Small intestine (tissue), 7 donors: Measurements from ENCODE around the gene PLEKHG3. TPM values are rescaled to one million over a fixed set of nuclear protein-coding genes. Genes with fewer than 3 reads are reported as not detected.

ENCODE experiments used
- DNase-seq, 2 donors: peaks; one replicate each; pipeline versions ENCODE4 v3.0.0 to v3.0.0-alpha.2; 2013
- FAIRE-seq: peaks from 2 replicates; lab custom pipeline; 2012; peaks lifted over from hg19 to GRCh38; lab: Jason Lieb, UNC
- H3K27ac ChIP-seq, 3 donors: one replicate each; pipeline ENCODE4 v1.5.1; 2013; ENCODE audit warnings: low read length in 2 of 3, mild to moderate bottlenecking in 2 of 3, control low read depth in 1 of 3, inconsistent platforms in 1 of 3, low read depth in 1 of 3, moderate library complexity in 1 of 3
- H3K27me3 ChIP-seq, 3 donors: one replicate each; pipeline ENCODE4 v1.6.1; 2013; ENCODE audit warnings: low read length in 3 of 3, inconsistent platforms in 1 of 3; ENCODE audit not compliant: control insufficient read depth in 3 of 3, insufficient read depth in 3 of 3
- H3K36me3 ChIP-seq, 3 donors: one replicate each; pipeline ENCODE4 v1.6.1; 2013; ENCODE audit warnings: low read length in 3 of 3, inconsistent platforms in 1 of 3, low read depth in 1 of 3, mild to moderate bottlenecking in 1 of 3, moderate library complexity in 1 of 3; ENCODE audit not compliant: control insufficient read depth in 3 of 3, insufficient read depth in 2 of 3
- H3K4me1 ChIP-seq, 3 donors: one replicate each; pipeline ENCODE4 v1.6.1; 2013; ENCODE audit warnings: low read length in 2 of 3, inconsistent platforms in 1 of 3, low read depth in 1 of 3, mild to moderate bottlenecking in 1 of 3, moderate library complexity in 1 of 3; ENCODE audit not compliant: control insufficient read depth in 3 of 3, insufficient read depth in 2 of 3
- H3K4me3 ChIP-seq, 3 donors: one replicate each; pipeline ENCODE4 v1.5.1; 2013; ENCODE audit warnings: low read length in 3 of 3, control low read depth in 1 of 3, inconsistent platforms in 1 of 3, low read depth in 1 of 3, mild to moderate bottlenecking in 1 of 3, moderate library complexity in 1 of 3
- H3K9me3 ChIP-seq, 2 donors: one replicate each; pipeline ENCODE4 v1.6.1; 2013; ENCODE audit warnings: low read depth in 1 of 2, low read length in 1 of 2; ENCODE audit not compliant: control insufficient read depth in 2 of 2, insufficient read depth in 1 of 2
- WGBS, 3 donors: extraction: QIAGEN DNeasy Blood & Tissue Kit; methylation state at CpG; one replicate each; pipeline ENCODE4 v1.1.7; 2013; 5-methylcytosine and 5-hydroxymethylcytosine counted together
- polyA plus RNA-seq, 4 donors: library from polyadenylated mRNA; stranded (reverse) in 3 of 4; unstranded in 1 of 4; fragments of 200-250 nt in 3 of 4; fragments of 120-200 nt in 1 of 4; gene quantifications; one replicate each; pipeline versions ENCODE4 v1.2.1 to v1.2.3, GENCODE V29; 2013
- donor health status: healthy with polysubstance abuse.
- donor health status: control.
- donor health status: control.
- donor health status: Bipolar disorder and iron deficiency.
- donor health status: healthy.

PLEKHG3 gene
- polyA plus RNA-seq, 4 donors = 12.7 to 47.0 (median 17.1) TPM

DNA sequence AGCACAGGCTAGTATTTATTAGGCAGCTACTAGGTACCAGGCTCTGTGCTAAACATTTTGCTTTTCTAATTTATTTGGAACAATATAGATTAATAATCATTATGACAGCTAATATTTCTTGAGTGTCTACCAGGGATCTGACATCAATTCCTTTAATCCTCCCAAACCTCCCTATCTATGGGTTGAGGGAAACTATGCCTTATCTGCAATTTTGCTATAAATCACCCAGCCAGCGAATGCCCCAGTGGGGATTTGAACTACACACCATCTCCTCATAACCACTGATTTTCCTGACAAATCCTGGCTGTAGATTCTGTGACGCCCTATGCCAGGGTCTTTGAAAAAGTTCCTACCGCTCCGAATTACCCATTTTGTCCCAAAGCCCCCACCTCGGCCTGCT is 21.4 kb upstream of the PLEKHG3 start:
- Histone ChIP-seq H3K36me3 (no peaks in the 10 kb centered on the region), H3K27ac (peak overlapping the region in 1 of 3 donors; percentile 46), H3K4me3 (no peak overlapping the region), H3K4me1 (peaks cover 0 to 25% (median 4%) of the 10 kb centered on the region in 3 donors), H3K27me3 (no peaks in the 10 kb centered on the region), H3K9me3 (no peaks in the 10 kb centered on the region)
- FAIRE-seq = no peak
- no peak for DNase-seq
- WGBS, 3 donors = 86 to 99% (median 98%) methylated on average over 5 of the region's 5 CpGs

DNA sequence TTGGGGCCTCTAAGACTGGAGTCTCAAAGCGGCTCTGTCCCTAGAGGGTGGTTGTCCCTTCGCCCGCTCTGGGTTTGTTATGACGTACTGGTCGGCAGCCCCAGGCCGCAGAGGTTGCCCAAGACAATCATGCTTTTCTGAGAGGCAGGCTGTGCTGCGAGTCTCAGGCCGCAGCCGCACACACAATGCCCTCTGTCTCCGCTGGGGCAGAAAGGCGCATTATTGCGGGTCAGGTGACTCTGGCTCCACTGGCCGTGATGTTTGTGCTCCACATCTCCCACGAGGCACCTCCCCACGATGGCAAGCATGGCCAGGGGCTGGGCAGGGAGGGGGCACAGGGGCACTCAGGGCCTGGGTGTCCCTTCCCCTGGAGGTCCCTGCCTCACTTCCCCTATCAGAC is 21.0 kb upstream of the PLEKHG3 start:
- FAIRE-seq (no peak), DNase-seq (no peak)
- no peaks in the 10 kb centered on the region for H3K36me3 ChIP-seq
- no peak overlapping the region for H3K4me3 ChIP-seq
- H3K27me3 ChIP-seq = peaks cover 0 to under 1% (median 0%) of the 10 kb centered on the region in 3 donors
- peaks cover 0 to 29% (median 4%) of the 10 kb centered on the region in 3 donors for H3K4me1 ChIP-seq
- no peaks in the 10 kb centered on the region for H3K9me3 ChIP-seq
- peak overlapping the region in 1 of 3 donors; percentile 23 for H3K27ac ChIP-seq
- 87 to 97% (median 96%) methylated on average over 14 to 15 of the region's 15 CpGs for WGBS, 3 donors

- no peaks in the 10 kb centered on the region for H3K36me3 ChIP-seq
- peaks cover 0 to 2% (median 0%) of the 10 kb centered on the region in 3 donors for H3K27me3 ChIP-seq
- H3K27ac ChIP-seq = no peak overlapping the region
- FAIRE-seq (no peak), DNase-seq (peak in 1 of 2 donors; percentile 46)
- 77 to 80% (median 77%) methylated on average over 6 of the region's 6 CpGs for WGBS, 3 donors
- no peak overlapping the region for H3K4me3 ChIP-seq
- peaks cover 0 to 38% (median 6%) of the 10 kb centered on the region in 3 donors for H3K4me1 ChIP-seq
- H3K9me3 ChIP-seq = no peaks in the 10 kb centered on the region
Measured at GRCh38 chr14:64684091-64684490, 20.1 kb upstream of the PLEKHG3 start.

GRCh38 chr14:64685371-64686281 is 18.6 kb upstream of the PLEKHG3 start:
- Histone ChIP-seq H3K4me3 (no peak overlapping the region), H3K9me3 (no peaks in the 10 kb centered on the region), H3K4me1 (peaks cover 0 to 36% (median 6%) of the 10 kb centered on the region in 3 donors), H3K27me3 (peaks cover 0 to 2% (median 0%) of the 10 kb centered on the region in 3 donors), H3K36me3 (no peaks in the 10 kb centered on the region), H3K27ac (no peak overlapping the region)
- DNase-seq (no peak), FAIRE-seq (no peak)
- WGBS, 3 donors = 75 to 87% (median 85%) methylated on average over 10 of the region's 10 CpGs

- no peak overlapping the region for H3K4me3 ChIP-seq
- H3K36me3 ChIP-seq = no peaks in the 10 kb centered on the region
- no peak overlapping the region for H3K27ac ChIP-seq
- WGBS, 3 donors = 79 to 81% (median 80%) methylated on average over 7 of the region's 7 CpGs
- no peak for FAIRE-seq
- DNase-seq = no peak
- peaks cover 0 to 36% (median 6%) of the 10 kb centered on the region in 3 donors for H3K4me1 ChIP-seq
- no peaks in the 10 kb centered on the region for H3K9me3 ChIP-seq
- peaks cover 0 to 2% (median 0%) of the 10 kb centered on the region in 3 donors for H3K27me3 ChIP-seq
Measured at GRCh38 chr14:64686282-64686615, 18.0 kb upstream of the PLEKHG3 start.

DNA sequence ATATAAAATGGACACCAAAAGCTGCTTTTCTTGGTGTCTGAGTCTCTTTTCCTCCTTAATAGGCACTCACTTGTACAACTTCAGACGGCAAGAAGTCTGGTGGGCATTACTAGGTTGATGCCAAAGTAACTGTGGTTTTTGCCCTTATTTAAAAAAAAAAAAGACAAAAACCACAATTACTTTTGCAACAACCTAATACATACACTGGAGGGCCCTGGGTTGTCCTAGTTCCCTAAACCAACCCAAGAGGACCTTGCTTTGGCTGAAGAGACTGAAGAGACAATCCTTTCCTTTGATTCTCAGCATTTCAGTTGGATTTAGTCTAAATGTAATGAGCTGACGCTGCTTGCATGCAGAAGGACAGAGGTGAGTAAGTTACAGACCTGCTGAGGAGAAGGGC is 16.2 kb upstream of the PLEKHG3 start:
- peaks cover 0 to 27% (median 2%) of the 10 kb centered on the region in 3 donors for H3K4me1 ChIP-seq
- DNase-seq (no peak), FAIRE-seq (no peak)
- H3K4me3 ChIP-seq = no peak overlapping the region
- no peak overlapping the region for H3K27ac ChIP-seq
- 63 to 83% (median 75%) methylated on average over 2 of the region's 2 CpGs for WGBS, 3 donors
- peaks cover 0 to 2% (median 0%) of the 10 kb centered on the region in 3 donors for H3K27me3 ChIP-seq
- no peaks in the 10 kb centered on the region for H3K36me3 ChIP-seq
- H3K9me3 ChIP-seq = no peaks in the 10 kb centered on the region

GRCh38 chr14:64688811-64689281 is 15.4 kb upstream of the PLEKHG3 start:
- no peaks in the 10 kb centered on the region for H3K36me3 ChIP-seq
- DNase-seq (peak; percentile 55 to 65), FAIRE-seq (no peak)
- peaks cover 0 to 26% (median 2%) of the 10 kb centered on the region in 3 donors for H3K4me1 ChIP-seq
- no peak overlapping the region for H3K4me3 ChIP-seq
- H3K9me3 ChIP-seq = no peaks in the 10 kb centered on the region
- WGBS, 3 donors = 14 to 58% (median 34%) methylated on average over 7 of the region's 7 CpGs
- H3K27me3 ChIP-seq = peaks cover 0 to 2% (median 0%) of the 10 kb centered on the region in 3 donors
- peak overlapping the region in 1 of 3 donors; percentile 66 for H3K27ac ChIP-seq

GRCh38 chr14:64689289-64689688 is 14.9 kb upstream of the PLEKHG3 start:
- Histone ChIP-seq H3K4me1 (peaks cover 0 to 23% (median 2%) of the 10 kb centered on the region in 3 donors), H3K9me3 (no peaks in the 10 kb centered on the region), H3K27me3 (peaks cover 0 to 2% (median 0%) of the 10 kb centered on the region in 3 donors), H3K27ac (peak overlapping the region in 1 of 3 donors; percentile 66), H3K36me3 (no peaks in the 10 kb centered on the region), H3K4me3 (no peak overlapping the region)
- DNase-seq = peak; percentile 62 to 76
- no peak for FAIRE-seq
- 14 to 47% (median 32%) methylated on average over 3 of the region's 3 CpGs for WGBS, 3 donors
